SH-SY5Y (cell line): ENCODE measurements around the gene MUC5AC.

Source experiments
- GATA2 ChIP-seq: IDR thresholded peaks from 2 replicates; pipeline ENCODE4 v1.6.1; 2011; ENCODE audit warnings: mild to moderate bottlenecking, low read depth, low read length
- GATA3 ChIP-seq: IDR thresholded peaks from 2 replicates; pipeline ENCODE4 v1.6.1; 2011; ENCODE audit warnings: low read depth, mild to moderate bottlenecking, low read length, moderate library complexity

- no peak for TF ChIP-seq GATA3
- TF ChIP-seq GATA2: no peak
Measured at GRCh38 chr11:1153105-1153950, 4.4 kb upstream of the MUC5AC start.
